Natural killer cell (primary cell): ENCODE results near the gene HPSE2. TPM values are rescaled to one million over a fixed set of nuclear protein-coding genes. Genes with fewer than 3 reads are reported as not detected.

ENCODE experiments used
- ATAC-seq, 3 donors: fragments of 150-1000 bp in 2 of 3; fragments of 200-7000 bp in 1 of 3; cut with Tn5 transposase; 1 replicate in 1 of 3; 2 replicates in 2 of 3; pipeline ENCODE4 v1.10.0; 2021; ENCODE audit warnings: mild to moderate bottlenecking in 2 of 3, moderate library complexity in 2 of 3
- DNase-seq, 2 donors: peaks; one replicate each; pipeline versions ENCODE4 v3.0.0 to v3.0.0-alpha.2; 2013 to 2021; ENCODE audit warnings: mixed read lengths in 1 of 2
- H3K27ac ChIP-seq: one replicate; pipeline ENCODE4 v1.5.1; 2013; ENCODE audit warnings: mild to moderate bottlenecking, low read length
- H3K27me3 ChIP-seq: one replicate; pipeline ENCODE4 v1.6.1; 2013; ENCODE audit warnings: low read length; ENCODE audit not compliant: control insufficient read depth, insufficient read depth
- H3K36me3 ChIP-seq: one replicate; pipeline ENCODE4 v1.6.1; 2013; ENCODE audit warnings: low read length; ENCODE audit not compliant: control insufficient read depth, insufficient read depth
- H3K4me1 ChIP-seq: one replicate; pipeline ENCODE4 v1.6.1; 2013; ENCODE audit warnings: low read length; ENCODE audit not compliant: control insufficient read depth, insufficient read depth
- H3K4me3 ChIP-seq: one replicate; pipeline ENCODE4 v1.5.1; 2013; ENCODE audit warnings: low read length
- H3K9me3 ChIP-seq: one replicate; pipeline ENCODE4 v1.6.1; 2013; ENCODE audit warnings: low read length; ENCODE audit not compliant: control insufficient read depth, insufficient read depth
- H3K27ac Mint-ChIP-seq, 2 donors: one replicate each; pipeline ENCODE4 v1.8.0; 2022; ENCODE audit warnings: mild to moderate bottlenecking in 2 of 2, mixed read lengths in 2 of 2, moderate library complexity in 1 of 2
- H3K27me3 Mint-ChIP-seq, 2 donors: one replicate each; pipeline ENCODE4 v1.8.0; 2022; ENCODE audit warnings: low read depth in 2 of 2, mixed read lengths in 2 of 2
- H3K36me3 Mint-ChIP-seq: one replicate; pipeline ENCODE4 v1.8.0; 2022; ENCODE audit warnings: mixed read lengths
- H3K4me1 Mint-ChIP-seq, 2 donors: one replicate each; pipeline ENCODE4 v1.8.0; 2022; ENCODE audit warnings: mixed read lengths in 2 of 2
- H3K4me3 Mint-ChIP-seq: one replicate; pipeline ENCODE4 v1.8.0; 2022; ENCODE audit warnings: mild to moderate bottlenecking, moderate library complexity, mixed read lengths
- H3K9me3 Mint-ChIP-seq, 2 donors: one replicate each; pipeline ENCODE4 v1.8.0; 2022; ENCODE audit warnings: mixed read lengths in 2 of 2
- CTCF ChIP-seq: fragments of 200-600 bp; IDR thresholded peaks from one replicate; pipeline ENCODE4 v1.8.0; 2022; ENCODE audit warnings: antibody characterized with exemption
- WGBS: methylation state at CpG from one replicate; pipeline ENCODE4 v1.1.7; 2013; ENCODE audit warnings: missing lambda C conversion rate; ENCODE audit not compliant: insufficient coverage; 5-methylcytosine and 5-hydroxymethylcytosine counted together
- intact Hi-C: fragments of 100-400 bp; cut with micrococcal nuclease; formaldehyde crosslinking; loops from one replicate; pipeline ENCODE4 v1.14.2; 2022
- total RNA-seq, 4 donors: library from RNA; stranded (reverse); fragments of 120-200 nt in 1 of 4; gene quantifications; one replicate each; pipeline versions ENCODE4 v1.2.3 to v1.2.4, GENCODE V29; 2013 to 2022

HPSE2 gene
- total RNA-seq, 3 donors from 2014 or later (not counting 1 experiment from before 2014, with no cell fraction given), result not detected

GRCh38 chr10:98433881-98434732, 801.5 kb downstream of the HPSE2 start:
- Histone ChIP-seq H3K27ac (no peak overlapping the region), H3K9me3 (no peaks in the 10 kb centered on the region), H3K4me1 (no peaks in the 10 kb centered on the region), H3K4me3 (no peak overlapping the region), H3K27me3 (no peaks in the 10 kb centered on the region), H3K36me3 (peaks cover 77% of the 10 kb centered on the region)
- 97% methylated on average over 21 of the region's 21 CpGs for WGBS
- H3K27ac Mint-ChIP-seq, result no peak overlapping the region
- H3K4me3 Mint-ChIP-seq, result no peak overlapping the region
- peaks cover 17 to 23% of the 10 kb centered on the region in 2 donors for H3K4me1 Mint-ChIP-seq
- no peaks in the 10 kb centered on the region for H3K27me3 Mint-ChIP-seq
- H3K36me3 Mint-ChIP-seq, result peaks cover 27% of the 10 kb centered on the region
- peaks cover 0 to 2% of the 10 kb centered on the region in 2 donors for H3K9me3 Mint-ChIP-seq
- ATAC-seq, result no peak
- no peak for DNase-seq
- intact Hi-C loops, result no loop called here
- no peak for TF ChIP-seq CTCF

- Mint-ChIP-seq H3K4me1 (peaks cover 14 to 19% of the 10 kb centered on the region in 2 donors), H3K27ac (no peak overlapping the region), H3K27me3 (no peaks in the 10 kb centered on the region), H3K4me3 (no peak overlapping the region), H3K36me3 (peaks cover 27% of the 10 kb centered on the region), H3K9me3 (peaks cover 0 to 2% of the 10 kb centered on the region in 2 donors)
- no peak overlapping the region for H3K4me3 ChIP-seq
- no peaks in the 10 kb centered on the region for H3K9me3 ChIP-seq
- no peaks in the 10 kb centered on the region for H3K4me1 ChIP-seq
- TF ChIP-seq CTCF, result no peak
- H3K36me3 ChIP-seq, result peaks cover 77% of the 10 kb centered on the region
- WGBS, result no CpG with 5 or more reads among the region's 1 CpG
- intact Hi-C loops, result no loop called here
- H3K27me3 ChIP-seq, result no peaks in the 10 kb centered on the region
- DNase-seq (no peak), ATAC-seq (no peak)
- H3K27ac ChIP-seq, result no peak overlapping the region
Observed at GRCh38 chr10:98433371-98433770, 802.3 kb downstream of the HPSE2 start.

- Mint-ChIP-seq H3K27ac (no peak overlapping the region), H3K4me3 (no peak overlapping the region), H3K9me3 (peaks cover 0 to 2% of the 10 kb centered on the region in 2 donors), H3K27me3 (no peaks in the 10 kb centered on the region), H3K36me3 (peaks cover 33% of the 10 kb centered on the region), H3K4me1 (peaks cover 4 to 9% of the 10 kb centered on the region in 2 donors)
- Histone ChIP-seq H3K9me3 (no peaks in the 10 kb centered on the region), H3K27me3 (no peaks in the 10 kb centered on the region), H3K4me1 (no peaks in the 10 kb centered on the region), H3K4me3 (no peak overlapping the region), H3K36me3 (peaks cover 82% of the 10 kb centered on the region), H3K27ac (no peak overlapping the region)
- ATAC-seq (no peak), DNase-seq (no peak)
- no CpG with 5 or more reads among the region's 1 CpG for WGBS
- intact Hi-C loops, result no loop called here
- no peak for TF ChIP-seq CTCF
Observed at GRCh38 chr10:98432330-98432729, 803.3 kb downstream of the HPSE2 start.
